AG04449 (cell line): ENCODE results near the gene BHLHA15.

Source experiments
- CTCF ChIA-PET: fragments of 350-600 bp; formaldehyde crosslinking; extraction: SDS; loops from one replicate; lab custom pipeline; 2021; ENCODE audit warnings: antibody characterized with exemption; lab: Yijun Ruan, JAX
- POLR2A ChIA-PET: fragments of 400-600, 350-600 bp; formaldehyde crosslinking; extraction: SDS; loops from one replicate; lab custom pipeline; 2020; ENCODE audit warnings: antibody characterized with exemption, inconsistent platforms; lab: Yijun Ruan, JAX
- DNase-seq: peaks from one replicate; pipeline ENCODE4 v3.0.0-alpha.2; 2010; ENCODE audit warnings: low read depth, low spot score
- H3K4me3 ChIP-seq: 2 replicates; pipeline ENCODE4 v1.5.1; 2011; ENCODE audit warnings: low read depth, mild to moderate bottlenecking, control low read depth, low read length
- CTCF ChIP-seq: IDR thresholded peaks from one replicate; pipeline ENCODE4 v1.5.1; 2011; ENCODE audit warnings: mild to moderate bottlenecking, moderate library complexity, low read length, control low read depth, inconsistent platforms; ENCODE audit not compliant: insufficient read depth; ENCODE audit errors: missing control alignments

The BHLHA15 gene

GRCh38 chr7:98227939-98228338, 16.7 kb downstream of the BHLHA15 start:
- no peak for DNase-seq
- POLR2A ChIA-PET = no interaction called here
- CTCF ChIA-PET = no interaction called here

GRCh38 chr7:98228801-98229200, 17.6 kb downstream of the BHLHA15 start:
- DNase-seq = no peak
- ChIA-PET POLR2A (no interaction called here), CTCF (interaction anchor here (0.9 kb wide), 1 partner anchor 208 kb away, joined by 4 read pairs; no protein-coding TSS in a partner anchor)
- no peak overlapping the region for H3K4me3 ChIP-seq
- no peak for TF ChIP-seq CTCF

More at GRCh38 chr7:98227939-98228338, 16.7 kb downstream of the BHLHA15 start:
- TF ChIP-seq CTCF = no peak
- no peak overlapping the region for H3K4me3 ChIP-seq

GRCh38 chr7:98229441-98229840, 18.2 kb downstream of the BHLHA15 start:
- CTCF ChIA-PET = no interaction called here
- no peak overlapping the region for H3K4me3 ChIP-seq
- POLR2A ChIA-PET = no interaction called here
- TF ChIP-seq CTCF = no peak
- no peak for DNase-seq

- no peak overlapping the region for H3K4me3 ChIP-seq
- DNase-seq = no peak
- ChIA-PET CTCF (no interaction called here), POLR2A (no interaction called here)
- TF ChIP-seq CTCF = no peak
Measured at GRCh38 chr7:98229991-98230745, 18.9 kb downstream of the BHLHA15 start.

GRCh38 chr7:98230746-98231471, 19.7 kb downstream of the BHLHA15 start:
- TF ChIP-seq CTCF = no peak
- POLR2A ChIA-PET = no interaction called here
- H3K4me3 ChIP-seq = no peak overlapping the region
- CTCF ChIA-PET = no interaction called here
- DNase-seq = no peak
